ENCODE results near the gene XAF1.
"Not testable (repeated sequence)": the region's sequence is repeated elsewhere in the genome, so short reads cannot be mapped to it uniquely, and the experiment has no call there.

XAF1 gene

GRCh38 chr17:6755281-6755680, 565 bp upstream of the XAF1 start:
- no peak for DNase-seq

- DNase-seq, result no peak
These were observed 682 bp downstream of the XAF1 start for GRCh38 chr17:6756425-6757031.

GRCh38 chr17:6757747-6758146, 1.9 kb downstream of the XAF1 start:
- no peak for DNase-seq

GRCh38 chr17:6761779-6762178, 5.9 kb downstream of the XAF1 start:
- no peak for DNase-seq

GRCh38 chr17:6768447-6768846, 12.6 kb downstream of the XAF1 start:
- DNase-seq, result no peak

- DNase-seq, result no peak
These were observed 16.2 kb downstream of the XAF1 start for GRCh38 chr17:6772016-6772415.

GRCh38 chr17:6774906-6775305, 19.1 kb downstream of the XAF1 start:
- not testable (repeated sequence) for DNase-seq

GRCh38 chr17:6775871-6776405, 20.1 kb downstream of the XAF1 start, which contains the start of gene FBXO39:
TSS of gene FBXO39 (plus strand) at chr17:6776215. CDS start at chr17:6779869, 3,654 bp downstream.
- DNase-seq, result no peak

GRCh38 chr17:6779411-6779810, 23.6 kb downstream of the XAF1 start:
- no peak for DNase-seq

- DNase-seq, result no peak
These were observed 24.2 kb downstream of the XAF1 start for GRCh38 chr17:6780001-6780400.

- no peak for DNase-seq
These were observed 25.0 kb downstream of the XAF1 start for GRCh38 chr17:6780886-6781285.

- no peak for DNase-seq
These were observed 26.4 kb downstream of the XAF1 start for GRCh38 chr17:6782244-6782643.

- no peak for DNase-seq
These were observed 30.8 kb downstream of the XAF1 start for GRCh38 chr17:6786618-6787017.

GRCh38 chr17:6787081-6787693, 31.3 kb downstream of the XAF1 start:
- DNase-seq, result no peak

- no peak for DNase-seq
These were observed 33.3 kb downstream of the XAF1 start for GRCh38 chr17:6789146-6789545.

GRCh38 chr17:6793748-6794493, 38.1 kb downstream of the XAF1 start:
- no peak for DNase-seq

- DNase-seq, result no peak
These were observed 40.4 kb downstream of the XAF1 start for GRCh38 chr17:6796017-6796886.

GRCh38 chr17:6796887-6797490, 41.1 kb downstream of the XAF1 start:
- no peak for DNase-seq

- no peak for DNase-seq
These were observed 42.0 kb downstream of the XAF1 start for GRCh38 chr17:6797718-6798351.

GRCh38 chr17:6799738-6800137, 43.9 kb downstream of the XAF1 start:
- no peak for DNase-seq

- no peak for DNase-seq
These were observed 44.7 kb downstream of the XAF1 start for GRCh38 chr17:6800422-6801027.

- DNase-seq, result no peak
These were observed 55.7 kb downstream of the XAF1 start for GRCh38 chr17:6811510-6811909.
